HT1080 (cell line): ENCODE measurements around the gene LRR1. TPM values are rescaled to one million over a fixed set of nuclear protein-coding genes. Genes with fewer than 3 reads are reported as not detected.
"Not testable (repeated sequence)": the region's sequence is repeated elsewhere in the genome, so short reads cannot be mapped to it uniquely, and the experiment has no call there.

ENCODE experiments used
- DNase-seq: peaks from one replicate; pipeline ENCODE4 v3.0.0-alpha.2; 2015; ENCODE audit warnings: low read depth
- total RNA-seq: library from RNA; depleted of rRNA; stranded (reverse); fragments of >200 nt; shearing (Covaris generic); gene quantifications from 2 replicates; pipeline ENCODE4 v1.2.3, GENCODE V29; 2014

LRR1 gene
- total RNA-seq, 1 experiment from 2014 or later = 67.1 TPM

DNA sequence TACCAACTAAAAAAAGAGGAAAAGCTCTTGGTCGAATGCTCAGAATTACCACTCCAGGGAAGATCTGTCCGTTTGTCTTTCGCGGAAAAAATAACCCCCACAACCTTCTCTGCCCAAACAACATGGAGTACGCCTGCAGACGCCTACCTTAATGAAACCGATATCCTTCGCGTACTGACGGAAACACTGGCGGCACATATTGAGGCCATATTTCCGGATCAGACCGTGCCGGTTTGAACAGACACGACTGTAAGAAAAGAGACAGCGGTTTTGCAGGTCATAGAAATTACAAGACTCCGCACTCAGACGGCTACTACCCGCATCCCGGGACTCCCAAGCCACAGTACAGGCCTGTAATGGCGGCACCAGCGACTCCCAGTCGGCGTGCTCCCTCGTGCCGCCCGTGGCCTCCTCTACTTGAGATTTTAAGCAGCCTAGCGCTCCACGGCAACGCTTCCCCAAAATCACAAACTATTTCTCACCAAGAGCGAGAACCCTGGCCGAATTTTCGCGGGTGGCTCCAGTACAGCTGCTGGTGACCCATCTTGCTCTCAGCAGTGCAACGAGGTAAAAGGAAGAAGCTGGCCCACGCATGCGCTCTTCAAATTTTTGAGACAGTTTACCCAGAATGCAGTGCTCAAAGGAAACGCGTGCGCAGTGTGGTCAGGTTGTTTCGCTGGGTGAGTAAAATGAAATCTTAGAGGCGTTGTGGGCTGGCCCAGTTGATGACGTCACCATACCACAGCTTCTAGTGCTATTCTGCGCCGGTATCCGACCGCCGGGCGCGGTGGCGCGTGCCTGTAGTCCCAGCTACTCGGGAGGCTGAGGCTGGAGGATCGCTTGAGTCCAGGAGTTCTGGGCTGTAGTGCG lies 12.7 kb upstream of the LRR1 start, which contains the start of gene RPS29:
RPS29 (minus strand) TSS at position 578 of the 870 bp plus-strand sequence; CDS start at position 544, 34 bp downstream.
- peak; percentile 99 for DNase-seq

DNA sequence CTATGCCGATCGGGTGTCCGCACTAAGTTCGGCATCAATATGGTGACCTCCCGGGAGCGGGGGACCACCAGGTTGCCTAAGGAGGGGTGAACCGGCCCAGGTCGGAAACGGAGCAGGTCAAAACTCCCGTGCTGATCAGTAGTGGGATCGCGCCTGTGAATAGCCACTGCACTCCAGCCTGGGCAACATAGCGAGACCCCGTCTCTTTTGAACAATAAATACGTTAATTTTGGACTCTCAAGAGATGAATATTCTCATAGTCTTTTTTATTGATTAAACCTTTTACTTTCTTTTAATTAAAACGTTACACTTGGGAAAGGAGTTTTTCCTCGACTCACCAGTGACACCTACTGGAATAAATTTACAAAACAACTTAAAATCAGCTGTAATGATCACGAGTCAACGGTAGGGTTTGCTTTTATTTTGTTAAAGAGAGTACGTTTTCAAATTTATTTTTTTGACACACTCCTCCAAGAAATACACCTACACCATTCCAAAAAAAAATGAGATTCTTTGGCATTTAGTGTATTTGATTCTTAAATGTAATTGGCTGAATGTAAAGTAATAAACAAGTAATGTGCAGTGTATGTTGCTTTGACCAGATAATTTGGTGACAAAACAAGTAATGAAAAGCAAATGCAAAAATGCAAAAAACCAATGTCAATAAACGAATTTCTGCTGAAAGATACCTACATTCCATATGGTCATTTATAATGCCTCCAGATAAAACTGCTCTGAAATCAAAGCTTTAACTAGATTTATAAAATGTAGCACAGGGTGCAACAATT lies 11.9 kb upstream of the LRR1 start:
- DNase-seq = peak; percentile 87

GRCh38 chr14:49589387-49589786 lies 9.4 kb upstream of the LRR1 start:
- no peak for DNase-seq

GRCh38 chr14:49593016-49593415 lies 5.7 kb upstream of the LRR1 start:
- no peak for DNase-seq

GRCh38 chr14:49594347-49595091 lies 4.2 kb upstream of the LRR1 start:
- no peak for DNase-seq

- no peak for DNase-seq
Measured at GRCh38 chr14:49598189-49598484, 603 bp upstream of the LRR1 start.

DNA sequence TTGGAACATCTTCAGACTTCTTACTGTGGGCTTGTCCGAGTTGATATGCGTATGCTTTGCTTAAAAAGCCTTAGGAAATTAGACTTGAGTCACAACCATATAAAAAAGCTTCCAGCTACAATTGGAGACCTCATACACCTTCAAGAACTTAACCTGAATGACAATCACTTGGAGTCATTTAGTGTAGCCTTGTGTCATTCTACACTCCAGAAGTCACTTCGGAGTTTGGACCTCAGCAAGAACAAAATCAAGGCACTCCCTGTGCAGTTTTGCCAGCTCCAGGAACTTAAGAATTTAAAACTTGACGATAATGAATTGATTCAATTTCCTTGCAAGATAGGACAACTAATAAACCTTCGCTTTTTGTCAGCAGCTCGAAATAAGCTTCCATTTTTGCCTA lies 8.8 kb downstream of the LRR1 start:
- DNase-seq = no peak

DNA sequence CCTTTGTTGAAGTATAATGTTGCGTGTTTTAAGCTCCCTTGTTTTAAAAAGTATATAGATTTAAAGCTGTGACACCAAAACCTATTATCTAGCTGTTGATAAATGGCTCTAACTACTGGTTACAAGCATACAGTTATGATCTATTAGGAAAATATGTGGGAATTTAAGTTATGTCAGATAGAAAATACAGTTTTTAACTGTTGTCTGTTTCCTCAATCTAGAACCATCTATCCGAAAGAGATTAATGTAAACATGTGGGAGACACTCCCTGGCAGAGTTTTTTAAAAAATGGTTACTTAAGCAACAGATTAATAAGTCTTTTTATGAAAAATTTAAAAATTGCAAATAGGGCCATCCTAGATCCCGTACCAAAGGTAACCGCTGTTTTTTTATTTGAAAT lies 13.5 kb downstream of the LRR1 start:
- no peak for DNase-seq

- DNase-seq = no peak
Measured at GRCh38 chr14:49612671-49613070, 13.9 kb downstream of the LRR1 start.

GRCh38 chr14:49614196-49614595 lies 15.5 kb downstream of the LRR1 start:
- no peak for DNase-seq

GRCh38 chr14:49615776-49616175 lies 17.0 kb downstream of the LRR1 start:
- no peak for DNase-seq

GRCh38 chr14:49617852-49618519 lies 19.2 kb downstream of the LRR1 start:
- DNase-seq = no peak

- not testable (repeated sequence) for DNase-seq
Measured at GRCh38 chr14:49619273-49619672, 20.5 kb downstream of the LRR1 start.

- DNase-seq = no peak
Measured at GRCh38 chr14:49619730-49620129, 21.0 kb downstream of the LRR1 start.

DNA sequence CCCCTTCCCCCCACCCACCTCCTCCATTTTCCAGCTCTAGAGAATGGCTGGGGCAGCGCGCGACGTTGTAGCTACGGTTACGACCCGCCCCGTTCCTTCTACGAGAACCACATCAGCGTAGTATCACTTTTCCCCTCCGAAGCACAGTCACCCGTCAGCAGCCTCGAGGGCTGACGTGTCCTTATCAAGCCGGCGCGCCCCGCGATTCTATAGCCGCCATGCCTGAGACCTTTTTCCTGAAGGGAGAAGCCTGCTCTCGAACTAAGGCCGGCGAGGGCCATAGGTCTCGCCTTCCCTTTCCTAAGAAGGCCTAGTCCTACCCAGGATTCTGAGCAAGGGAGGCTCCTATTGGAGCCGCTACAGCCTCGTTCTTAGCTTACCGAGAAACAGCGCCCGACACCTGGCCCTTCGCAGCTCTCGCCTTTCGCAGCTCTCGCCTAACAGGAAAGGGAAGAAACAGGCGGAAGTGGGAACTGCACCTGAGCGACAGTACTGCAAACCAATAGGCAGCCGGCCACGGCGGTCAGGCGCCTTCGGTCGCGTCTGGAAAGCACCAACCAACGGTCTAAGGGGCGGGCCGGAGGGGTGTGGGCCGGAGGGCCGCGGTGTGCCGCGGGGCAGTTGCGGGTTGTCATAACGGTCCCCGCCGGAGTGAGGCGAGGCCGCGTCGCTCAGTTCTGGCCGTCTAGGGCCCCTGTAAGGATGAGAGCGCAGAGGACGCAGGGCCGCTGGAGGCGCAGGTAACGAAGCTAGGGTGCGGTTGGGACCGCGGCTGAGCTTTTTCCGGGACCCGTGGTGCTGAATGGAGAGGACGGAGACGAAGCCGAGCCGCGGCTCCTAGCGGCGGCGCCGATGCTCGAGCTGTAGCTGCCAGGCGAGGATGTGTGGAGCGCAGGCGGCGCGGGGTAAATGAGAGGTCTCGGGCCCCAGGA lies 21.7 kb downstream of the LRR1 start, which contains the start of the genes MGAT2 and RPL36AL:
MGAT2 (plus strand) TSS at position 618 of the 932 bp plus-strand sequence. CDS start 470 bp downstream, outside the sequence.
RPL36AL (minus strand) TSS at position 445 of the 932 bp plus-strand sequence. CDS start 1,522 bp downstream, outside the sequence.
- DNase-seq = peak; percentile 99

- DNase-seq = no peak
Measured at GRCh38 chr14:49621114-49621881, 22.6 kb downstream of the LRR1 start.

GRCh38 chr14:49622022-49622607 lies 23.4 kb downstream of the LRR1 start:
- DNase-seq = no peak

DNA sequence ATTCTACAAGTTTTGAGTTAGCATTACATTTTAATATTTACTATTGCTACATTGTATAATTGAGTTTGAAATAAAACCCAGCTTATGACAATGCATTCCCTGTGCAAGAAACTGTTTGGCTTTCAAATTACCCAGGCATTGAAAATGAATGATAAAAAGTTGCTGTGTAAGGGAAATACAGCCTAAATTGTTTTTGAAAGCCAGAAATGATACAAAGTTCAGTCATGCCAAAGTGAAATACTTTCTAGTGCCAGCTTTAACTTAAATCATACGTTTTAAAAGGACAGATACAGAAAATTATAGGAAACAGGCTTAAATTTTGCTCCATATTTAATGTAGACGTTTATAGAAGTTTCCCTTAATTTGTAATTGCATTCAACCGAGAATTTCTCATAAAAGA lies 24.6 kb downstream of the LRR1 start:
- no peak for DNase-seq
